ENCODE measurements around the gene ABCC11. TPM values are rescaled to one million over a fixed set of nuclear protein-coding genes. Genes with fewer than 3 reads are reported as not detected.
"Not testable (repeated sequence)": the region's sequence is repeated elsewhere in the genome, so short reads cannot be mapped to it uniquely, and the experiment has no call there.

Gene ABCC11
- total RNA-seq, 1 donor from 2014 or later = 0.20 TPM

DNA sequence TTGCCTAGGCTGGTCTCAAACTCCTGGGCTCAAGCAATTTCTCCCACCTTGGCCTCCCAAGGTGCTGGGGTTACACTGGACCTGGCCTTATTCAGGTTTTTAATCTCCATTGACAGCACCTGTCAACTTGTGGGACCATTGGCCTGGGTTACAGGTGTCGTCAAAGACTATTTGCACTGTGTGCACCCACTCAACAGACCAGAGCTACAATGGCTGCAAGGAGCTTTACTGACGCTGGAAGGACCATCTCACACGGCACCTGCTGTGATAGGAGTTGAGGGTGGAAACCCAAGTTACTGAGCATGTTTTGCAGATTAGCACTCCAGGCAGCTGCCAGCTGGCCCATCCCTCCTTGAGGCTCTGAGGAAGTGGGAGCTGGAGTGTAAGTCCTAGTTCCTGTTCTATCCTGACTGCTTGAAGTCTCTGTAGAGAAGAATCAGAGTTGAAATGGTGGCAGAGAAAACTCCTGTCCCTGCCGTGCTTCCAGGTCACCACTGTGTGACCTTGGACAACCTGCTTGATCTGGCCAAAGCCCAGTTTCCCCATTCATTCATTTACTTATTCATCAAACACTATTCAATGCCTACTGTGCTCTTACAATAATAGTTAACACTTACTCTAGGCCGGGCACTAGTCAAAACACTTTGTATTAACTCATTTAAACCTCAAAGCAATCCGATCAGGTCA is 45.7 kb downstream of the ABCC11 start:
- DNase-seq = no peak

DNA sequence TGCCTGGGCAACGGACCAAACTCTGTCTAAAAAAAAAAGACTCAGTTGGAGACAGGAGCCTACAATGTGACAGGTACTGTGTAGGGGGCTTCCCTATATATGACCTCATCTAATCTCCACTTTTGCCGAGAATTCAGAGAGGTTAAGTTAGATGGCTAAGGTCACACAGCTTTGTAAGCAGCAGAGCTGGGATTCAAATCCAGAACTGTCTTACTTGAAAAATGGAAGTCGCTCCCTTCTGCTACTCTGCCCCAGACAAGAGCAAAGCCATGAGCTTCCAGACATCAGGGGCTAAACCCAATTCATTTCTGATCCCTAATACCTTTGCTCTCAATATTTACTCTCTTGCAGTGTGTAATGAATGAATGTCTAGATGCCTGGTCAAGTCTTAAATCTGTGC is 50.0 kb downstream of the ABCC11 start:
- no peak for DNase-seq

DNA sequence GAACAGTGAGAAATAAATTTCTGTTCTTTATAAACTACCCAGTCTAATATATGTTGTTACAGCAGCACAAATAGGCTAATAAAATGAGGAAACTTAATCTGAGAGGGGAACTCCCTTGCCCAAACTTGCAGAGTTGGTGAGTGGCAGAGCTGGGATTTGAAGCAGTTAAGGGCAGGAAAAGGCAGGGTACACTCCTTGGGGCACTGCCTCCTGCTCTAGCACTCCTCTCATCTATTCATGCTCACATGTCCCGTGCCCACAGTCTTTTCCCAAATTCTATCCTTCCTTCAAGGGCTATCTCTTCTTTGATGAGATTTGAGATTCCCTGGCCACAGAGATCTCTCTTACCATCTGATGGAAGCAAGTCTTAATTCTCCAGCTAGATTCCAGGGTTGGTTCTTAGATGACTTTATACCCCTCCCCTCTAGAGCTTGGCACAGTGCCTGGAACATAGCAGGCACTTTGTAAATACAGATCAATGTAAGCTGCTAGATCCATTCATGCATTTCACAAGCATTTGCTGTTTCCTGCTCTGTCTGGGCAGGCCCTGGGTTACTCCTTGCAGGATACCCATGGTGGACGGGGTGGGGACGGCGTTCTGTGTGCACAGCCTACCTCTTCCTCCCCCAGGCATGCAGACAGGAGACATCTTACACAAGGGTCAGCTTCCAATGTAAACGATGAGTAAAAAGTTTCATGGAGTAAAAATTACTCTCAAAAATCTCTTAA is 52.3 kb downstream of the ABCC11 start:
- DNase-seq = peak; percentile 2

DNA sequence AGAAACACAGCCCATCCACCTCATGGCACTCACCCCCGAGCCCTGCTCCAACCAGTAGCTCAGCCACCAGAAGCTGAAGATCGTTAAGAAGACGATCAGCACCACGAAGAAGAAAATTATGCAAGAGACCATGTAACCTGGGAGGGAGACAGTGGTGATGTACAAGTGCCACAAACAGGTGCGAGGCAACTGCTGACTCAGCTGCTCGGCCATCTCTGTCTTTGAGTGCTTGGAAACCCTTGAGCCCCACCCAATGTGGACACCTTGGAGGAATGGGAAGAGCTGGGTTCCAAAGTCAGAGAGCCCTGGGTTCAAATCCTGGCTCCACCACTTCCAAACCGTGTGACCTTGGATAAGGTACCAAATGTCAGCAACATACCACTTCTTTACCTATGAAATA is 53.5 kb downstream of the ABCC11 start:
- DNase-seq = no peak

DNA sequence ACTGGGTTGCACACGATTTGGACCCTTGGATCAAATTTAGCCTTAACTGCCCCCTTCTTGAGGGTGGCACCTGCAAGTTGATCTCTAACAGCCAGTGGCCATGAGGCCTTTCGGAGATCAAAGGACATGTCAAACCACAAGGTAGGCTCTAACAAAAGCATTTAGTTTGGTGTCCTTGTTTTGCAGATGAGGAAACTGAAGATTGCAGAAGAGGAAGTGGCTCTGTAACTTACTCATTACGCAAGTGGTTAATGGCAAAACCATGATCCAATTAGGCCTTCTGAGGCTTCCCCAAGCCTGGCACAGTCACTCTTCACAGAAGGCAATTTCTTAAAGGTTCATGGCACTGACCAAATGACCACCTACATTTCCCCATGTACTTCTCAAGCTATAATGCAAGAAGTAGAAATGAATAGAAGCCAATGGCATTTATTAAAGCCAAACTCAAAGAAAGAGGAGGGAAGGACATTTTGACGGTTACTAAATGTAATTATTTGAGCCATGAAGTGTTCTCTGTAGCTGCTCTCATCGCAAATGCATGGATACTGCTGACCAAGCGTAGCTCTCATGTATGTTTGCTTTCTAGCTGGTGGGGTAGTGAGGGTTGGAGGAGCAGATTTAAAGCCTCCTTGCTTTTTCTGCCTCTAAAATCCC is 58.8 kb downstream of the ABCC11 start:
- no peak for DNase-seq

DNA sequence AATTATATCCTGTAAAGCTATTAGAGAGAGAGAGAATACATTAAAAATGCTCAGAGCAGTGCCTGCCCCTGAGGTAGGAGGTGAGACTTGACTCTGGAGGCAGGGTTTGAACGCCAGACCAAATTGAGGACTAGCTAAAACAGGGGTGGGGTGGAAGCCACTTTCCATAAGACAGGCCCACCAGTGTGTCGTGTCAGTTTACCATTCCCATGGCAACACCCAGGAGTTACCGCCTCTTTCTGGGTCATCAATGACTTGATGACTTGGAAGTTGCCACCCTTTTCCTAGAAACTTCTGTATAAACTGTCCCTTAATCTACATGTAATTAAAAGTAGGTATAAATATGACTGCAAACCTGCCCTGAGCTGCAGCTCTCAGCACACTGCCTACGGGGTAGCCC is 59.6 kb downstream of the ABCC11 start:
- no peak for DNase-seq

DNA sequence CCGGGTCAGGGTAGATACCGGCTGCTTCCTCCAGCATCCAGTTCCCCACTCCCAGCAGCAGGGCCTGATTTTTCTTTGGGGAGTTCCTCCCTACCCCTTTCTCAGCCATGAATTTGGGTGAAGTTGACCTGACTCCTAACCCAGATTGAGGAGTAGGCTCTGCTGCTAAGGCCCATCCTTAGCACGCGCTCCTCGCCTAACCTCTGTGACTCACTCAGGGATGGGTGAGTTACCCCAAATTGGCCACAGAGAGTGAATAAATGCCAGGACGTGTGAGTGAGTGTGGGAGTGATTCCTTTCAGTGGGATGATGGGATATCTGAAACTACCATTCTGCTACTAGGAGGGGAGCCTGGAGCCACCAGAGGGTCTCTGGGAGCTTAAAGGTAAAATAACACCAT is 62.7 kb downstream of the ABCC11 start:
- DNase-seq = no peak

DNA sequence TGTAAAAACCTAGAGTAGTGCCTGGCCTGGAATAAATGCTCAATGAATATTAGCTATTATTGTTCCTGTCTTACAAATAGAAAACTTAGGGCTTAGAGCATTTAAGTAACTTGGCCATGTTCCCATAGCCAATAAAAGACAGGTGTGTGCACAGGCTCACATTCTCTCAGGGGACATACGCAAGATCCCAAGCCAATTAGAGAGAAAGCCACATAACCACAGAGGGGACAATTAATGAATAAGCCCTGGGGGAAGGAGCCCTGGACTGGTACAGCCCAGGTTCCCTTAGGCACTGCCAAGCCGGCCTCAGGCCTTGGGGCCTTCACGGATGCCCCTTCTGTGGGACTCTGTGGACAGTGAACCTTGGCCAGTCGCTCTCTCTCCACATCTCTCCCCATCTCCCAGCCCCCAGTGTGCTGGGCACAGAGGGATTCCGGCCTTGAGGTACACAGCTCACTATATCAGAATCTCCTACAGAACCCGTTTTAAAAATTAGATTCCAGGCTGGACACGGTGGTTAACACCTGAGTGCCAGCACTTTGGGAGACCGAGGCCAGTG is 64.3 kb downstream of the ABCC11 start:
- DNase-seq = no peak

DNA sequence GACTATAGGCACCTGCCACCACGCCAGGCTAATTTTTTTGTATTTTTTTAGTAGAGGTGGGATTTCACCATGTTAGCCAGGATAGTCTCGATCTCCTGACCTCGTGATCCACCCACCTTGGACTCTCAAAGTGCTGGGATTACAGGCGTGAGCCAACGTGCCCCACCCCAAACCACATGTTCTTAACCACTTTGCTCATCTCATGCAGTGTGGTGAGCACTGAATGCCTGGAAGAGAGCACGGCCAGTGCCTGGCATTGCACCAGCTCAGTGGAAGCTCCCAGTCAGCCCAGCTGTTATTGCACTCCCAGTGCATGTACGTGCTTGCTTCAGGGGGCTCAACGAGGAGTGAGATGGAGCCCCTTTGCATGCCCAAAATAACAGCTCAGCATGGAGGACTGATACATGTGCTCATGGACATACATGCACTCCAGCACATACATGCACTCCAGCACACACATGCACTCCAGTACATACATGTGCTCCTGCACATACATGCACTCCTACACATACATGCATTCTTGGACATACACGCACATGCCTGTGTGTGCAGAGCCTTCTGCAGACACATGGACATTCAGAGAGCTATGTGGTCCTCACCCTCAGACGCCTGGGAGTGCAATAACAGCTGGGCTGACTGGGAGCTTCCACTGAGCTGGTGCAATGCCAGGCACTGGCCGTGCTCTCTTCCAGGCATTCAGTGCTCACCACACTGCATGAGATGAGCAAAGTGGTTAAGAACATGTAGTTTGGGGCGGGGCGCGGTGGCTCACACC is 65.4 kb downstream of the ABCC11 start:
- not testable (repeated sequence) for DNase-seq

DNA sequence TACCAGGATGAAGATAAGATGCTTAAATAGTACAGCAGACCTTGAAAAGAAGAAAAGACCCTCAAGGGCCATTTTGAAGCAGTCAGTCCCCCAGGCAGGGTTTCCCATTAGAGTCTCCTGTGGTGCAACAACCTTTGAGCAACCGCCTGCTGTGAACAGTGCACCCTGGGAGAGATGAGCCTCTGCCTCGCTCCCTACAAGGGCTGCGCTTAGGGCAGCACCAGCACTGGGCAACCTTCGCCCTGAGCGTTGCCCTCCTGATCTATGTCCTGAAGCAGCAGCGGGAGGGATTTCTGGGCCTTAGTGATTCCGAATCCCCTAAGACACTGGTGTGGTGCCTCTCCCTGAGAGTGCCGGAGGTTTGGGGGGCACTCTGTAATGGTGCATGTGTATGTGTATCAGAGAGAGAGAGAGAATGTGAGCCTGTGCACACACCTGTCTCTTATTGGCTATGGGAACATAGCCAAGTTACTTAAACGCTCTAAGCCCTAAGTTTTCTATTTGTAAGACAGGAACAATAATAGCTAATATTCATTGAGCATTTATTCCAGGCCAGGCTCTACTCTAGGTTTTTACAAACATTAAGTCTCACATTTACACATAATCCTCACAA is 66.4 kb downstream of the ABCC11 start:
- DNase-seq = no peak

DNA sequence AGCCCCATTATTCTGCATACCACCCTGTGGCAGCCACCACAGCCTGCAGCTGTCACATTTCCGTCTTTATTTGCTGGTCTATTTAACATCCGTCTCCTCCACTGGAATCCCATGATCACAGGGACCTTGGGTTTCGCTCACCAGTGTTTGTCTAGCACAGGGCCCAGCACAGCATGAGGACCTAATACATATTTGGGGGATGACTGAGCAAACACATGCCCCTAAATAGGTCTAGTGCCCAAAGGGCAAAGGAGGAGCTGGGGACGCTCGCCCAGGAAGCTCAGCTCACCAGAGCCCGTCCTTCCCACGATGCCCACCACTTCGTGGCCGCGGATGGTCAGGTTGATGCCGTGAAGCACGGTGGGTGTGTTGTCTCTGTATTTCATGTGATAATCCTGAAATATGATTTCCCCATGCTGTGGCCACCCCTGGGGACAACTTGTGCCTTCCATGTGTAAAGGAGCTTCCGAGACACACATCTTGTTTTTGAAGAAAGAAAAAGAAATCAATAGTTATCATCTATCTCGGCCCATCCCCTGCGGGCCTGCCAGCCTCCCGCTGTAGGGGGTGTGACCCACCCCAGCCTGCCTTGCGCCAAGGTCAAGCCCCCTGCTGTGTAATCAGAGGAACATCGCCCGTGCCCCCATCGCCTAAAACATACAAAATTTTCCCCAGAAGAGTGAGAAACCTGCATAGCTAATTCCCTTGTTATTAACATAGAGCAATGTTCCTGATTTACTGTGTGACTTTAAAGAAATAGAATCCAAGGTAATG is 70.5 kb downstream of the ABCC11 start:
- DNase-seq = no peak

DNA sequence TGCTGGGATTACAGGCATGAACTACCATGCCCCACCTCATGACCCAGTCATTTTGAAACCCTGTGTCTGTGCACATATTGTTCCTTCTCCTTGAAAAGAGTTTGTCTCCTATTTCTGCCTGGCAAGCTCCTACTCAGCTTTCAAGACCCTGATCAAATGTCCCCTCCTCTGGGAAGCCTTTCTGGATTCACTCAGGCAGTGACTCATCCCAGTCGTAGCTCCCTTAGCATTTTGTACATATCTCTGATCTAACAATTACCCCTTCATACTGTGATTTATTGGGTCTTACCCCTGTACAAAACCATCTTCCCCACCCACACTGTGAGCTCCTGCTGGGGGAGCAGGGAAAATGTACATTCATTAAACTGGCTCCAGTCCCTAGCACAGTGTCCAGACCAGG is 73.5 kb downstream of the ABCC11 start:
- DNase-seq = no peak

DNA sequence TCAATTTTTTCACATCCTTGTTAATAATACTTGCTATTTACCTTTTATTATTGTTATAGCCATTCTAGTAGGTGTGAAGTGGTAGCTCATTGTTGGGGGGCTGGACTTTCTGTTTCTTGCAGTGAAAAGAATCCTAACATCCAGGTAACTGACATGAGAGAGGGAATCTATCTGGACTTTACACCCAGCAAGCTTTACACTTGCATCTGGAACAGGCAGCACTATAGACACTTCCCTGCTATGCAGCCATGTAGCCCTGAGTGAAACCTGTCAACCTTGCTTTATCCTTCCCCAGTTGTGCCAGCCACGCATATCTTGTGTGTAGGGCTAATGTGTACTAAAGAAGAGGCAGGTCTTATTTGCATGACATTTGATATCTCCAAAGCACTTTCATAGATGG is 74.7 kb downstream of the ABCC11 start:
- no peak for DNase-seq

DNA sequence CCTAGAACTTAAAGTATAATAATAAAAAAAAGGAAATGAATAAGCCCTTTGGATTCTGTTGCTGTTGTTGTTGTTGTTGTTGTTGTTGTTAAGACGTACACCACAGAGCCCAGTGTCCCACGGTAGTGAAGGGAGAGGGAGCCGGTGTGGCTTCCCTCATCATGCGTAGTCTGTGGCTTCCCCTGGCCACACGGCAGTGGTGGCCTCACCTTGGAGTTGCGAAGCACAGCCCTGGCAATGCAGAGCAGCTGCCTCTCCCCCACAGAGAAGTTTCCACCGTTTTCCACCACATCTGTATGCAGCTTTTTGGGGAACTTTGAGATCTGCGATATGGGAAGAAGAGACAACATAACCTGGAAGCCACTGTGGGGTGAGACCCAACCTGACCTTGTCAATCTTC is 77.4 kb downstream of the ABCC11 start:
- DNase-seq = no peak

DNA sequence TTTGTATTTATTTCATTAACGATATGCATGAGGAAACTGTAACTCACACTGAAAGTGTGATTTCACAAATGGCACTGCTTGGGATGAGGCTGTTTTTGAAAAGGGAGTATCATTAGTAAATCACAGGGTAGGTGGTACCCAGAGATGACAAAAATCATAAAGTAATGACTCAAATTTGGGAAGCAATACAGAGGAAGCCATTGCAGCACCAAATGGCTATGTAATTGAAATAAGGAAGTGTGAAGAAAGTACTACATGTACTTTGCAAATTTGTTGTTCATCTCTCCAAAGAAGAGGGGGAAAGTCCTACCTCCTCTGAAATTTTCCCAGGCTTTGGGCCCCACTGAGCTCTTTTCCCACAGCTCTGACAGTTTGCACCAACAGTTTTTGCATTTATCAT is 79.3 kb downstream of the ABCC11 start:
- no peak for DNase-seq

DNA sequence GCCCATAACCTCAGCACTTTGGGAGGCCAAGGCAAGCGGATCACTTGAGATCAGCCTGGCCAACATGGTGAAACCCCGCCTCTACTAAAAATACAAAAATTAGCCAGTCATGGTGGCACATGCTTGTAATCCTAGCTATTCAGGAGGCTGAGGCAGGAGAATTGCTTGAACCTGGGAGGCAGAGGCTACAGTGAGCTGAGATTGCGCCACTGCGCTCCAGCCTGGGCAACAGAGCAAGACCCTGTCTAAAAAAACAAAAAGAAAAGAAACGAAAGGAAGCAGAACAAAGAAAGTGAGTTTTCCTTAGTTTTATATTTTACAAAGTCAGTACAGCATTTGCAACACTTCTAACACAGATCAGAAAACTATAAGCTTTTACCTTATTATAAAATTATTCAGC is 80.7 kb downstream of the ABCC11 start:
- DNase-seq = not testable (repeated sequence)

DNA sequence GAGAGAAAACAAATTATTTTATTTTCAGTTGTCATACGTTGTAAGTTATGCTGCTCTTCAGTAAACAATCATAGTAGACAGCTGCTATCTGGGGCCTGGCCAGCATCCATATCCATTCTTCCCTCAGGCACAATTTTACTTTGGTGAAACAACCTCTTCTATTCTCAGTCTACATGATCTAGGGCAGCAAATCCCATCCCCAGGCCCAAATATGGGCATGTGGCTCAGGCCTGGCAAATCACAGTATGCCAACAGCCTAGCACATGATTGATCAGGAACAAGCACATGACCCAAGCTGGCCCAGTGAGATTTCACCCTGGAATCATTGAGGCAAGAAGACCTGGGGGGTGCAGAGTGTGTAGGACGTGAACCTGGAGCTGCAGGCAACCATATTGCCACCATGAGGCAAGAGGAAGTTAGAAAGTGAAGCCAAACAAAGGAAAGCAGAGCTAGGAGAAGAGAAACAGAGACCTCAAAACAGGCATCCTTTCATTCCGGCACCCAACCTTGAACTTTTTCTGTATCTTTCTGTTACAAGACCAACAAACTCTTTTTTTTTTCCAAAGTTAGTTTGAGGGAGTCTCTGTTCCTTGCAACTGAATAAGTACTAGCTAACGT is 81.3 kb downstream of the ABCC11 start:
- no peak for DNase-seq

DNA sequence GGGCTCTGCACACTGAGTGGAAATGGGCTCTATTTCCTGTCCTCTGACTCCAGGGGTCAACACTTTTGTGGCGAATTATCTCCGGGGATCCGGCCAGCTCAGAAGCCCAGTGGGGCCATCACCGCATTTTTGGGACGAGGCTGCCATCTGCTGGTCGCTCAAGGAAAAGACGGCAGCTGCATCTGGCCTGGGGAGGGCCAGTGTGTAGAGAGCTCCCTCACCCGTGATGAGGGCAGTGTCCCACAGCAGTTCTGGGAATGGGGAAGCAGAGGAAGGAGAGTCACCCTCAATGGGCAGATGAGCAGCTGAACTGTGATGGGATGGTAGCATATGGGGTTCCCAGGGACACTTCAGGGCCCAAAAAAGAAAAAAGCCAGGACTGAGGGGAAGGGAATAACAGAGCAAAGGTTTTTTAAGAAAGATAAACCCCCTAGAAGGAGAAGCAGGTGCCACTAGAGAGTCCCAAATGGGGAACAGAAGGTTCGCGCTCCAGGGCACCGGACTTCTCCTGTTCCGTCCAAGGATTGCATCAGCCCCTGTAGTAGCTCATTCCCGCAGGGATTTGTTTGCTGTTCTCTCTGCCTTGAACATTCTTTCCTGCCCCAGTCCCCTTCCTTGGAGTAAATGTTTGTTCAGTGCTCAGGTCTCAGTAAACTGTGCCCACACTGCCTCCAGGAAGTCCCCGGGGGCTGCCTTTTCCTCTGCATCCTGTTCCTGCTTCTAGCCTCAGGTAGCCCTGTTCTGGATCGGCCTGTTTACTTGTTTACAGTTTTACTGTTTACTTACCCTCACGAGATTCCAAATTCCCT is 82.2 kb downstream of the ABCC11 start:
- peak; percentile 2 for DNase-seq

DNA sequence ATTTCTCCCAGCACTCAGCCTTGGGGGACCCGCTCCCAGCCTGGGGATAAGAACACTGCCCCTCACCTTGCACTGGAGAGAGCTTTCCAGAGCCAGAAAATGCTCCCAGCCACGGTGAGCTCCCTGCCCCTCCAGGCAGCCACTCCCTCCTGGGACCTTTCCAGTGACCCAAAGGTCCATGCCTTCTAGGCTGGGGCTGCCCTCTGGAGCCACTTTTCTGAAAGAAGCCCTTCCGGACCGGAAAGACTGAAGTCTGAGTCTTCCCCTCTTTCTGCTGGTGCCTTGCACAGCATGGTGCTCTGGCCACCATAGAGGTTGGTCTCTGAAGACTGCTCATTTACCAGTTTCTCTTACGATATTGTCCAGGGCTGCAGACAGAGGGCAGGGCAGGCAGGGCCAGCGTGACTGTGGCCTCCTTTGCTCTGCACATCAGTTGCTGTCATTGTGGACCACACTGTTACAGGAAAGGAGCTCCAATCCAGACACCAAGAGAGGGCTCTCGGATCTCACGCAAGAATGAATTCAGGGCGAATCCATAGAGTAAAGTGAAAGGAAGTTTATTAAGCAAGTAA is 84.4 kb downstream of the ABCC11 start:
- DNase-seq = no peak

DNA sequence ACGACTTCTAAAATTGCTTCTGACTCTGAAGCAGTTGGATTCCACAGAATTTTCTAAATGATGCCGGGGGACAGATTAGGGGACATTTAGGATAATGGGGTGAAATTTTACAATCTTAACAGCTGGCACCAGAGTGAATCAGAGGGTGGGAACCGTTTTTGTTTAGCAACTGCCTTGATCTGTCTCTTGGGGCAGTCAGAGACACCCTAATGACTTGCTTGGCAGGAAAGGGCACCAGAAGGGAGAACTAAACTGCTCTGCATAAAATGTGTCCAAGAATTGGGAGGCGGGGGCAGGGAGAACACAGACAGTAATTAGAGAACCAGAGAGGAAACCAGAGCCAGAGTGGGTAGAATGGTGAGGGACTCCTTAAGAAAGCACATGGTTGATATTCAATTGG is 85.4 kb downstream of the ABCC11 start:
- no peak for DNase-seq

Measured in skin of body (tissue), 2 donors.